HepG2 (cell line): ENCODE data around the gene CXCR5. TPM values are rescaled to one million over a fixed set of nuclear protein-coding genes. Genes with fewer than 3 reads are reported as not detected.

ENCODE experiments used
- ATAD3A ChIP-seq: sonication (generic); formaldehyde crosslinking; IDR thresholded peaks from 2 replicates; pipeline ENCODE4 v1.4.0; 2020; ENCODE audit warnings: missing genetic modification reagents
- CAMTA2 ChIP-seq: sonication (generic); formaldehyde crosslinking; IDR thresholded peaks from 2 replicates; pipeline ENCODE4 v1.4.0; 2020; ENCODE audit warnings: mild to moderate bottlenecking, missing genetic modification reagents, borderline replicate concordance
- CHD4 ChIP-seq: fragments of 200-600 bp; sonication (generic); IDR thresholded peaks from 2 replicates; pipeline ENCODE4 v1.7.0; 2017; ENCODE audit warnings: mild to moderate bottlenecking, low read length, borderline replicate concordance
- FOXA3 ChIP-seq: IDR thresholded peaks from 2 replicates; pipeline ENCODE4 v1.6.1; 2016; ENCODE audit warnings: missing genetic modification reagents, missing compliant biosample characterization
- MTA3 ChIP-seq: sonication (generic); formaldehyde crosslinking; IDR thresholded peaks from 2 replicates; pipeline ENCODE4 v1.4.0; 2020; ENCODE audit warnings: missing genetic modification reagents
- SMYD3 ChIP-seq: sonication (generic); formaldehyde crosslinking; IDR thresholded peaks from 2 replicates; pipeline ENCODE4 v1.8.1; 2023; ENCODE audit warnings: mild to moderate bottlenecking, missing genetic modification reagents
- XBP1 ChIP-seq: sonication (generic); formaldehyde crosslinking; IDR thresholded peaks from 2 replicates; pipeline ENCODE4 v1.5.0; 2020; ENCODE audit warnings: missing genetic modification reagents
- ZNF232 ChIP-seq: sonication (generic); formaldehyde crosslinking; IDR thresholded peaks from 2 replicates; pipeline ENCODE4 v1.4.0; 2020; ENCODE audit warnings: missing genetic modification reagents, borderline replicate concordance
- ZNF326 ChIP-seq: sonication (generic); formaldehyde crosslinking; IDR thresholded peaks from 2 replicates; pipeline ENCODE4 v1.4.0; 2020; ENCODE audit warnings: missing genetic modification reagents, borderline replicate concordance
- ZNF652 ChIP-seq: IDR thresholded peaks from 2 replicates; pipeline ENCODE4 v1.6.1; 2016; ENCODE audit warnings: low read depth, borderline replicate concordance
- ZNF749 ChIP-seq: sonication (generic); formaldehyde crosslinking; IDR thresholded peaks from 2 replicates; pipeline ENCODE4 v1.8.0; 2022; ENCODE audit warnings: mild to moderate bottlenecking, missing genetic modification reagents, moderate library complexity, borderline replicate concordance
- ZNF772 ChIP-seq: sonication (generic); formaldehyde crosslinking; IDR thresholded peaks from 2 replicates; pipeline ENCODE4 v1.5.0; 2020; ENCODE audit warnings: mild to moderate bottlenecking, missing genetic modification reagents
- ZNF850 ChIP-seq: sonication (generic); formaldehyde crosslinking; conservative IDR thresholded peaks from 2 replicates; pipeline ENCODE4 v1.9.0; 2021; ENCODE audit warnings: mild to moderate bottlenecking, missing genetic modification reagents
- polyA plus RNA-seq, 8 experiments: library from polyadenylated mRNA; depleted of rRNA in 3 of 8; stranded (reverse) in 7 of 8; unstranded in 1 of 8; fragments of >200 nt; fragmentation: Illumina TruSeq in 4 of 8; extraction: Trizol in 4 of 8; gene quantifications; 2 replicates each; pipeline versions ENCODE4 v1.2.1 to v1.2.3, GENCODE V29; 2011 to 2016; ENCODE audit warnings: low read depth in 4 of 8, missing spikeins in 1 of 8, mixed read lengths in 1 of 8; ENCODE audit not compliant: insufficient read depth in 1 of 8
- total RNA-seq, 5 experiments: library from RNA; depleted of rRNA; stranded (reverse); fragments of >200 nt; fragmentation: Illumina TruSeq; extraction: Trizol; gene quantifications; 2 replicates each; pipeline ENCODE4 v1.2.3, GENCODE V29; 2016; ENCODE audit warnings: low read depth in 1 of 5
- TF ChIP-seq, protein P1 (sequence below): fragments of 450-650 bp; IDR thresholded peaks from 2 replicates; pipeline ENCODE4 v1.6.1; 2017; ENCODE audit warnings: mild to moderate bottlenecking
- TF ChIP-seq, protein P2 (sequence below): sonication (generic); formaldehyde crosslinking; IDR thresholded peaks from 2 replicates; pipeline ENCODE4 v1.8.0; 2022; ENCODE audit warnings: mild to moderate bottlenecking, missing genetic modification reagents; ENCODE audit not compliant: insufficient replicate concordance
- TF ChIP-seq, protein P3 (sequence below): sonication (generic); formaldehyde crosslinking; IDR thresholded peaks from 2 replicates; pipeline ENCODE4 v1.8.0; 2022; ENCODE audit warnings: missing genetic modification reagents, mild to moderate bottlenecking, inconsistent platforms, borderline replicate concordance
- TF ChIP-seq, protein P4 (sequence below), 2 experiments: fragments of 450-650 bp in 1 of 2; sonication (generic) in 1 of 2; formaldehyde crosslinking; IDR thresholded peaks; 2 replicates each; pipeline versions ENCODE4 v1.5.0 to v1.8.0; 2020 to 2022; ENCODE audit warnings: mild to moderate bottlenecking in 1 of 2, missing genetic modification reagents in 1 of 2
- TF ChIP-seq, protein P5 (sequence below): sonication (generic); formaldehyde crosslinking; IDR thresholded peaks from 2 replicates; pipeline ENCODE4 v1.5.0; 2020; ENCODE audit warnings: mild to moderate bottlenecking, missing genetic modification reagents, borderline replicate concordance

CXCR5 gene
- total and polyA plus RNA-seq, 2 of the 13 experiments (the other 11 are each of a cell fraction or from before 2014, with no cell fraction given) = not detected

DNA sequence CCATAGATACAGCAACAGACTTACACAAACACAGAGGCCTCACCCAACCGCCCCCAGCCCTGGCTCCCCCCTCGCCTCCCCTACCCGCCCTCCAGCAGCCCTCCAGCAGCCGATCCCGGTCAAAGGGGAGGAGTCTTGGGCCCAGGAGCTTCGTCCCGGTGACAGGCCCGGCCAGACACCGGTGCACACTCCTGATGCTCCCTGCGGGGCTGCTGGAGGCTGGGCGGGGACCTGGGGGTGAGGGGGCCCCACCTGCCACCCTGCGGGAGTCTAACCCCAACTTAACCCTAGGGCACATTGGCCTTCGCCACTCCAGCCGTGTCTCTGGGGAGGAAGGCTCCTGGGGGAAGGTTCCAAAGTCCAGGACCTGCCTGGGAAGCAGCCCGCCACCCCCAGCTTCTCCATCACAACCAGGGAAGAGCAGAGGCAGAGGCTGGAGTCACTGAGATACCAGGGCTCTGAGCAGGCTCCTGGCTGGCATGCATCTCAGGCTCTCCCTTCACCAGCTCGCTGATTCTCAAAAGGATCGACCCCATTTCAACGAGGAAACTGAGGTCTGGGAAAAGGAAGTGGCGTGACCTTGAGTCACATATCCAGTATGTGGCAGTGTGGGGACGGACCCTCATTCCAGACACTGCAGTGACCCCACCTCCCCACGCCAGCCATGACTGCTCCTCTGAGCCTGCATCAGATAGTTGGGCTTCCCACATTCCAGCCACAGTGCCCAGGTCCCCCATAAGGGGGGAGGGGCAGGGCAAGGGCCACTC, 27.6 kb downstream of the CXCR5 start (continued):
- TF ChIP-seq, protein P1, sequence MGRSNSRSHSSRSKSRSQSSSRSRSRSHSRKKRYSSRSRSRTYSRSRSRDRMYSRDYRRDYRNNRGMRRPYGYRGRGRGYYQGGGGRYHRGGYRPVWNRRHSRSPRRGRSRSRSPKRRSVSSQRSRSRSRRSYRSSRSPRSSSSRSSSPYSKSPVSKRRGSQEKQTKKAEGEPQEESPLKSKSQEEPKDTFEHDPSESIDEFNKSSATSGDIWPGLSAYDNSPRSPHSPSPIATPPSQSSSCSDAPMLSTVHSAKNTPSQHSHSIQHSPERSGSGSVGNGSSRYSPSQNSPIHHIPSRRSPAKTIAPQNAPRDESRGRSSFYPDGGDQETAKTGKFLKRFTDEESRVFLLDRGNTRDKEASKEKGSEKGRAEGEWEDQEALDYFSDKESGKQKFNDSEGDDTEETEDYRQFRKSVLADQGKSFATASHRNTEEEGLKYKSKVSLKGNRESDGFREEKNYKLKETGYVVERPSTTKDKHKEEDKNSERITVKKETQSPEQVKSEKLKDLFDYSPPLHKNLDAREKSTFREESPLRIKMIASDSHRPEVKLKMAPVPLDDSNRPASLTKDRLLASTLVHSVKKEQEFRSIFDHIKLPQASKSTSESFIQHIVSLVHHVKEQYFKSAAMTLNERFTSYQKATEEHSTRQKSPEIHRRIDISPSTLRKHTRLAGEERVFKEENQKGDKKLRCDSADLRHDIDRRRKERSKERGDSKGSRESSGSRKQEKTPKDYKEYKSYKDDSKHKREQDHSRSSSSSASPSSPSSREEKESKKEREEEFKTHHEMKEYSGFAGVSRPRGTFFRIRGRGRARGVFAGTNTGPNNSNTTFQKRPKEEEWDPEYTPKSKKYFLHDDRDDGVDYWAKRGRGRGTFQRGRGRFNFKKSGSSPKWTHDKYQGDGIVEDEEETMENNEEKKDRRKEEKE = no peak
- no peak for TF ChIP-seq CHD4
- TF ChIP-seq, protein P2, sequence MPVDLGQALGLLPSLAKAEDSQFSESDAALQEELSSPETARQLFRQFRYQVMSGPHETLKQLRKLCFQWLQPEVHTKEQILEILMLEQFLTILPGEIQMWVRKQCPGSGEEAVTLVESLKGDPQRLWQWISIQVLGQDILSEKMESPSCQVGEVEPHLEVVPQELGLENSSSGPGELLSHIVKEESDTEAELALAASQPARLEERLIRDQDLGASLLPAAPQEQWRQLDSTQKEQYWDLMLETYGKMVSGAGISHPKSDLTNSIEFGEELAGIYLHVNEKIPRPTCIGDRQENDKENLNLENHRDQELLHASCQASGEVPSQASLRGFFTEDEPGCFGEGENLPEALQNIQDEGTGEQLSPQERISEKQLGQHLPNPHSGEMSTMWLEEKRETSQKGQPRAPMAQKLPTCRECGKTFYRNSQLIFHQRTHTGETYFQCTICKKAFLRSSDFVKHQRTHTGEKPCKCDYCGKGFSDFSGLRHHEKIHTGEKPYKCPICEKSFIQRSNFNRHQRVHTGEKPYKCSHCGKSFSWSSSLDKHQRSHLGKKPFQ (CRISPR knock-in tag) = no peak
- TF ChIP-seq ZNF850 = no peak
- no peak for TF ChIP-seq ZNF232 (CRISPR knock-in tag)
- TF ChIP-seq, protein P3, sequence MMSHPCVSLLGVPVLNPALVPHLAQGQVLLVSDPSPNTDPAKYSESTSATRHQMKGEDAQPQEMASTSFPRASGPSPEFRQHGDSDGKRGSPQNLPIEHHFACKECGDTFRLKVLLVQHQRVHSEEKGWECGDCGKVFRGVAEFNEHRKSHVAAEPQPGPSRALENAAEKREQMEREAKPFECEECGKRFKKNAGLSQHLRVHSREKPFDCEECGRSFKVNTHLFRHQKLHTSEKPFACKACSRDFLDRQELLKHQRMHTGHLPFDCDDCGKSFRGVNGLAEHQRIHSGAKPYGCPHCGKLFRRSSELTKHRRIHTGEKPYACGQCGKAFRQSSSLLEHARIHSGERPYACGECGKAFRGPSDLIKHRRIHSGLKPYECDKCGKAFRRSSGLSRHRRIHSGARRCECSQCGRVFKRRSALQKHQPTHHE (CRISPR knock-in tag) = no peak
- TF ChIP-seq, protein P4, sequence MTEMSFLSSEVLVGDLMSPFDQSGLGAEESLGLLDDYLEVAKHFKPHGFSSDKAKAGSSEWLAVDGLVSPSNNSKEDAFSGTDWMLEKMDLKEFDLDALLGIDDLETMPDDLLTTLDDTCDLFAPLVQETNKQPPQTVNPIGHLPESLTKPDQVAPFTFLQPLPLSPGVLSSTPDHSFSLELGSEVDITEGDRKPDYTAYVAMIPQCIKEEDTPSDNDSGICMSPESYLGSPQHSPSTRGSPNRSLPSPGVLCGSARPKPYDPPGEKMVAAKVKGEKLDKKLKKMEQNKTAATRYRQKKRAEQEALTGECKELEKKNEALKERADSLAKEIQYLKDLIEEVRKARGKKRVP (CRISPR knock-in tag; IDR thresholded peaks at IDR 0.05) = no peak
- TF ChIP-seq, protein P5, sequence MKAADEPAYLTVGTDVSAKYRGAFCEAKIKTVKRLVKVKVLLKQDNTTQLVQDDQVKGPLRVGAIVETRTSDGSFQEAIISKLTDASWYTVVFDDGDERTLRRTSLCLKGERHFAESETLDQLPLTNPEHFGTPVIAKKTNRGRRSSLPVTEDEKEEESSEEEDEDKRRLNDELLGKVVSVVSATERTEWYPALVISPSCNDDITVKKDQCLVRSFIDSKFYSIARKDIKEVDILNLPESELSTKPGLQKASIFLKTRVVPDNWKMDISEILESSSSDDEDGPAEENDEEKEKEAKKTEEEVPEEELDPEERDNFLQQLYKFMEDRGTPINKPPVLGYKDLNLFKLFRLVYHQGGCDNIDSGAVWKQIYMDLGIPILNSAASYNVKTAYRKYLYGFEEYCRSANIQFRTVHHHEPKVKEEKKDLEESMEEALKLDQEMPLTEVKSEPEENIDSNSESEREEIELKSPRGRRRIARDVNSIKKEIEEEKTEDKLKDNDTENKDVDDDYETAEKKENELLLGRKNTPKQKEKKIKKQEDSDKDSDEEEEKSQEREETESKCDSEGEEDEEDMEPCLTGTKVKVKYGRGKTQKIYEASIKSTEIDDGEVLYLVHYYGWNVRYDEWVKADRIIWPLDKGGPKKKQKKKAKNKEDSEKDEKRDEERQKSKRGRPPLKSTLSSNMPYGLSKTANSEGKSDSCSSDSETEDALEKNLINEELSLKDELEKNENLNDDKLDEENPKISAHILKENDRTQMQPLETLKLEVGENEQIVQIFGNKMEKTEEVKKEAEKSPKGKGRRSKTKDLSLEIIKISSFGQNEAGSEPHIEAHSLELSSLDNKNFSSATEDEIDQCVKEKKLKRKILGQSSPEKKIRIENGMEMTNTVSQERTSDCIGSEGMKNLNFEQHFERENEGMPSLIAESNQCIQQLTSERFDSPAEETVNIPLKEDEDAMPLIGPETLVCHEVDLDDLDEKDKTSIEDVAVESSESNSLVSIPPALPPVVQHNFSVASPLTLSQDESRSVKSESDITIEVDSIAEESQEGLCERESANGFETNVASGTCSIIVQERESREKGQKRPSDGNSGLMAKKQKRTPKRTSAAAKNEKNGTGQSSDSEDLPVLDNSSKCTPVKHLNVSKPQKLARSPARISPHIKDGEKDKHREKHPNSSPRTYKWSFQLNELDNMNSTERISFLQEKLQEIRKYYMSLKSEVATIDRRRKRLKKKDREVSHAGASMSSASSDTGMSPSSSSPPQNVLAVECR (CRISPR knock-in tag) = peak; percentile 65
- TF ChIP-seq FOXA3 (CRISPR knock-in tag) = no peak
- TF ChIP-seq ZNF749 = no peak
- TF ChIP-seq SMYD3 (CRISPR knock-in tag) = no peak
- TF ChIP-seq ATAD3A (CRISPR knock-in tag) = no peak
- no peak for TF ChIP-seq ZNF326
- peak; percentile 20; the same call in 1 of the 2 replicates for TF ChIP-seq ZNF772 (CRISPR knock-in tag)
- no peak for TF ChIP-seq CAMTA2 (CRISPR knock-in tag)
- TF ChIP-seq MTA3 (CRISPR knock-in tag) = no peak
- TF ChIP-seq ZNF652 (CRISPR knock-in tag) = peak; percentile 42; the same call in 1 of the 2 replicates
- no peak for TF ChIP-seq XBP1 (CRISPR knock-in tag)
